HTERT RPE-1 (cell line): ENCODE data around the gene ICA1L.
"Not testable (repeated sequence)": the region's sequence is repeated elsewhere in the genome, so short reads cannot be mapped to it uniquely, and the experiment has no call there.

Experiments
- in situ Hi-C: fragments of 300-500 bp; cut with MboI; formaldehyde crosslinking; loops from 4 replicates; pipeline ENCODE4 v1.14.3; 2020; ENCODE audit warnings: low sequenced_read_pairs

ICA1L gene

GRCh38 chr2:202847693-202848524 is 23.7 kb downstream of the ICA1L start:
- in situ Hi-C loops: no loop called here

DNA sequence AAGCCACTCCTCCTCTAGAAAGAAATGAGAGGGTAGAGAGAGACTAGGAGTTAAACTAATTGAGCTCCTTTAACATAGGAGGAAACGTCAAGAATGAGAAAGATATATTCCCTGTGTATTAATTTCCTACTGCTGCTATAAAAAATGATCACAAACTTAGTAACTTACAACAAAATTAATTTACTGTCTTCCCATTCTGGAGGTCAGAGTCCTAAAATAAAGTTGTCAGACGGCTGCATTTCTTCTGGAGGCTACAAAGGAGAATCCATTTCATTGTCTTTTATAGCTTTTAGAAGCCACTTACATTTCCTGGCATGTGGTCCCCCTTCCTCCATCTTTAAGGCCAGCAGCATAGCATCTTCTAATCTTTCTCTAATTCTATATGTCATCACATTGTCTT is 26.9 kb downstream of the ICA1L start:
- in situ Hi-C loops: no loop called here

DNA sequence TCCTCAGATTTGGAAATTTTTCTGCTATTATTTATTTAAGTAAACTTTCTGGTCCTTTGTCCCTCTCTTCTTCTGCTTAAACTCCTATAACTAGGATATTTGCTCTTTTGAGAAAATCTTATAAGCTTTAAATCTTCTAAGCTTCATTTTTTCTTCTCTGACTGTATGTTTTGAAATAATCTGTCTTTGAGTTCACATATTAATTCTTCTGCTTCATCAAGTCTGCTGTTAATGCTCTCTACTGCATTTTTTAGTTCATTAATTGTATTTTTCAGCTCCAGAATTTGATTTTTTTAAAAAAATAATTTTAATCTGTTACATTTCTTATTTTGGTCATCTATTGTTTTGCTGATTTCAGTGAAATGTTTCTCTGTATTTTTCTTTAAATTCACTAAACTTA is 28.9 kb downstream of the ICA1L start:
- in situ Hi-C loops: no loop called here

DNA sequence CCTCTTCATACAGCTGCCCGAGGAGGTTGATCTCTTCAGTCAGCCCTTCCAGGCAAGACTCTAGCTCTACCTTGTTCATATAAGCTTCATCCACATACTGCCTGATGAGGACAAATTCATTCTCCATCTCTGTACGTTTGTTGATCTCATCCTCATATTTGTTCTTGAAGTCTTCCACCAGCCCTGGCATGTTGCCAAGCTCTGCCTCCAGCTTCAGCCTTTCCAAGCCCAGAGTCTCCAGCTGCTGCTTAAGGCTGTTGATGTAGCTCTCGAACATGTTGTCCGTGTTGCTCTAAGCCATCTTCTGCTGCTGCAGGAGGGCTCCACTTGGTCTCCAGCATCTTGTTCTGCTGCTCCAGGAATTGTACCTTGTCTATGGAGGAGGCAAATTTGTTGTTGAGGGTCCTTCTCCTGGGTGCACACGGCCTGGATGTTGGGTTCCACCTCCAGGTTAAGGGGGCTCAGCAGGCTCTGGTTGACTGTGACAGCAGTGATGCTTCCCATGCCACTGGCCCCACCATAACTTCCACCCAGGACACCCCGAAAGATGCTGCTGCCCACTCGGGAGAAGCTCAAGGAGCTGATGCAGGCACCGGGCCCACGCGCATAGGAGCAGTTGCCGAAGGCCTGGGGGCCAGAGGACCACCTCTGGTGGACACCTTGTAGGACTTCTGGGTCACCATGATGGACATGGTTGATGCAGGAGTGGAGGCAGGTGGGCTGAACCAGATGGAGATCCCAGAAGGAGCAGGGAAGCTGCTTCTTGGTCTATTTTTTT is 30.3 kb downstream of the ICA1L start:
- in situ Hi-C loops: no loop called here

DNA sequence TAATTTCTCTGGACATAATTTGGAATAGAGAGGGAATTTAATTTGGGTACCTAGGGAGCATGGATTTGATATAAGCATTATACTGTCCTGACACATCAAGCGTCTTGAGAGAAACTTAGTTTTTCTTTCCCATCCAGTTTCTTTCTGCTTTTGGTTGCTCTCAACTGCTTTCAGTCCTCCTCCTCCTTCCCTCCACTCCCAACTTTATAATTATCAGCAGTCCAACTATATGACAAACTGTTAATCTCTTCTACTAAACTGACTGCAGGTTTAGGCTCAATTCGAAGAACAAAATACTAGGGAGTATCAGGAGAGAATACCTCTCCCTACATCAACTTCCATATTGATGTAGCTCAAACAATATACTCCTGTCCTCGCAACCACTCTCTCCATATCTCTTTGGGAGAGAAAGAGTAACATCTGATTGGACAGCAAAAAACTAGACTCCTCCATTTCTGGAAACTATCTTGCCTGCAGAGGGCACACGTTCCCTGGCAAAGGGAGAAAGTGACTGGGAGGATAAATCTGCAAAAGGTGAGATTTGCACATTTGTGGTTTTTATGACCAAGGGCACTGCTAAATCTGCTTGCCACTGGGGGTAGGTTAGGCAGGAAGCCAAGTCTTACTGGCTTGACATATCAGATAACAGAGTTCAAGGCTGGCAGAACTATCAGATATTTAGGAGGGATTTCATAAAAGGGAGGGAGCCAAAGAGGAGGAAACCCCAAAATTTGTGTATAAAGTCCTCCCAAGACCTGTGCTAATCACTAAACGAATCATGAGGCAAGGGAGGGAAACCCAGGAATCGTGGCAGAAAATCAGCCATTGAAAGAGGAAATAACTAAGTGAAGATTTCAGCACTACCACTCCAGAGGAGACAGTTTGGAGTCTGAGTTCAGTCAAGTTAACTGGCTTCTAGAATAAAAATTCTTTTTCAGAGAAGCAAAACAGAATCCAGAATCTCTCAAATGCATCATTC is 40.0 kb downstream of the ICA1L start:
- in situ Hi-C loops: no loop called here

- in situ Hi-C loops: no loop called here
Measured at GRCh38 chr2:202824901-202825300, 46.7 kb downstream of the ICA1L start.

GRCh38 chr2:202822411-202822810 is 49.2 kb downstream of the ICA1L start:
- in situ Hi-C loops: no loop called here

- in situ Hi-C loops: no loop called here
Measured at GRCh38 chr2:202821206-202822160, 50.1 kb downstream of the ICA1L start.

GRCh38 chr2:202818321-202818720 is 53.2 kb downstream of the ICA1L start:
- in situ Hi-C loops: no loop called here

- in situ Hi-C loops: no loop called here
Measured at GRCh38 chr2:202817771-202818170, 53.8 kb downstream of the ICA1L start.

DNA sequence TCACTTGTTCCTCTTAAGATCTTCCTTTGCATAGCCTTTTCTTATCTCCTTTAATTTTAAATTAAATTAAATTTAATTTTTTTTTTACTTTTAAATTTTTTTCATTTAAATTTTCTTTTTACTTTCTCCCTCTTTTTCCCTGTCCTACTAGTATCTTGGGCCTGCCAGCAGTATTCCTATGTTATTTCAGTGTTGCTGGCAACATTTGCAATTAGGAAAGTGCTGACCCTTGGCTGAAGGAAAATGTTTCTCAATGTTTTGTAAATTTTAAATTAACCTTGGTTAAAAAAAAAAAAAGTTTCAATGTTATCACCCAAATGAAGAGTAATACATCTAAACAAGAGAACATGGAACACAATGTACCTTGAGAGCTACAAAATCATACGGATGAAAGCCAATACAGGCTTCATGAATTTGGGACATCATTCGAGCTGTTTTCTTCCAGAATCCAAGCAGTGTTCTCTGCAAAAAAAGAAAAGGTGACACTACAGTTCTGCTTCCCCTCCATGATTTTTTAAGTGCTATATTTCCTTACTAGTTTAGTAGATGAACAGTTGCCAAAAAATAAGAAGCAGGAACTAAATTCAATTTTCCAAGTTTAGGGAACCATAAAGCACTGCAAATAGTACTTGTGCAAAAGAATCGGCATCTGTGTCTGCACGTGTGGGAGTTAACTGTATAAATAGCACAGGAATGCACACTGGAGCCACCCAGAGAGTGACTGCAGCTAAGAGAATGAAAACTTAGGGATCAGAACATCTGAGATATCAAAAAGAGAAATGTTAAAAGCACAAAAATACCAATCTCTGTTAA is 55.8 kb downstream of the ICA1L start:
- in situ Hi-C loops: no loop called here

DNA sequence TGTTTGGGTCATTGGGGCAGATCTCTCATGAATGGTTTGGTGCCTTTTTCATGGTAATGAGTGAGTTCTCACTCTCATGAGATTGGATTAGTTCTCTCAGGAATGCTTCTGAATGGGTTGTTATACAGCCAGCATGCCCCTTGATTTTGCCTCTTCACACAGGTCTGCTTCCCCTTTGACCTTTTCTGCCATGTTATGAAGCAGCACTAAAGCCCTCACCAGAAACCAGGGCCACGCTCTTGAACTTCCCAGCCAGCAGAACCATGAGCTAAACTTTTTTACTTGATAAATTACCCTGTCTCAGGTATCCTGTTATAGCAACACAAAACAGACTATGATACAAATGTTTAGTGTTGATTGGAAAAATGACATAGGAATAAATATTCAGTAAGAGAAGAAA is 57.3 kb downstream of the ICA1L start:
- in situ Hi-C loops: no loop called here

- in situ Hi-C loops: no loop called here
Measured at GRCh38 chr2:202813387-202813786, 58.2 kb downstream of the ICA1L start.

DNA sequence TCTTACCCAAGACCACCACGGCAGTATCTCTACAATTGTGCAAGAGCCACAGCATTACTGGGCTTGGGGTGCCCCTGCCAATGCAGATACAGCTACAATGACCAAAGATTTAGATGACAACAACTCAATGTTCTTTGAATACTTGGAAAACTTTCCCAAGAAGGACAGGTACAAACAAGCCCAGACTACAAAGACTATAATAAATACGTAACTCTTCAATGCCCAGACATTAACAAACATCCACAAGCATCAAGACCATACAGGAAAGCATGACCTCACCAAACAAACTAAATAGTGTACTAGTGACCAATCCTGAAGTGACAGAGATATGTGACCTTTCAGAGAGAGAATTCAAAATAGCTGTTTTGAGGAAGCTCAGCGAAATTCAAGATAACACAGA is 62.8 kb downstream of the ICA1L start:
- in situ Hi-C loops: no loop called here

DNA sequence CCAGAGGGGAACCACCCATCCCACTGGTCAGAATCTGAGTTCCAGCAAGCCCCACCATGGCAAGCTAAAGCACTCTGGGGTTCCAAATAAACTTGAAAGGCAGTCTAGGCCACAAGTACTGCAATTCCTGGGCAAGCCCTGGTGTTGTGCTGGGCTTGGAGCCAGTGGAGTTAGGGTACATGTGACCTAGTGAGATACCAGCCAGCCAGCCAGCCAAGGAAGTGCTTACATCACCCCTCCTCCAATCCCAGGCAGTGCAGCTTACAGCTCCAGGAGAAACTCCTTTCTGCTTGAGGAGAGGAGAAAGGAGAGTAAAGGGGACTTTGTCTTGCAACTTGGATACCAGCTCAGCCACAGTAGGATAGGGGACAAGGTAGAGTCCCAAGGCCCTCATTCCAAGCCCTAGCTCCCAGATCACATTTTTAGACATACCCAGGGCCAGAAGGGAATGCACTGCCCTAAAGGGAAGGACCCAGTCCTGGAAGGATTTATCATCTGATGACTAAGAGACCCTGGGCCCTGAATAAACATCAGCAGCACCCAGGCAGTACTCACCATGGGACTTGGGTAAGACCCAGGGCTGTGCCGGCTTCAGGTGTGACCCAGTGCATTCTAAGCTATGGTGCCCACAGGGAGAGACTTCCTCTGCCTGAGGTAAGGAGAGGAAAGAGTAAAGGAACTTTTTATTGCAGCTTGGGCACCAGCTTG is 64.0 kb downstream of the ICA1L start:
- in situ Hi-C loops: not testable (repeated sequence)

GRCh38 chr2:202805911-202806310 is 65.7 kb downstream of the ICA1L start:
- in situ Hi-C loops: not testable (repeated sequence)

- in situ Hi-C loops: no loop called here
Measured at GRCh38 chr2:202797944-202798343, 73.6 kb downstream of the ICA1L start.

GRCh38 chr2:202790676-202791075 is 80.9 kb downstream of the ICA1L start:
- in situ Hi-C loops: no loop called here
